OCI-LY3 (cell line): ENCODE measurements around the gene RRAGB.

Source experiments
- H2AFZ ChIP-seq: fragments of 200-600, 300-600 bp; shearing (Covaris generic); 2 replicates; pipeline ENCODE4 v1.6.0; 2014; ENCODE audit warnings: antibody characterized with exemption, low read depth, low read length
- H3K27ac ChIP-seq: fragments of 200-600, 300-600 bp; sonication (generic); 2 replicates; pipeline ENCODE4 v1.5.1; 2014; ENCODE audit warnings: mild to moderate bottlenecking, low read length, moderate library complexity, mixed read lengths
- H3K27me3 ChIP-seq: fragments of 200-600, 300-600 bp; sonication (generic); 2 replicates; pipeline ENCODE4 v1.6.1; 2014; ENCODE audit warnings: low read depth, low read length, mixed read lengths
- H3K36me3 ChIP-seq: fragments of 200-600, 300-600 bp; sonication (generic); replicated peaks from 2 replicates; pipeline ENCODE3; 2014; ENCODE audit warnings: low read depth, low read length, mixed read lengths
- H3K4me1 ChIP-seq: fragments of 300-600, 200-600 bp; sonication (generic); 2 replicates; pipeline ENCODE4 v1.6.1; 2014; ENCODE audit warnings: low read length, mixed read lengths
- H3K4me2 ChIP-seq: fragments of 200-600, 300-600 bp; sonication (generic); 2 replicates; pipeline ENCODE4 v1.6.1; 2014; ENCODE audit warnings: low read length, mixed read lengths
- H3K4me3 ChIP-seq: fragments of 300-600, 200-600 bp; sonication (generic); 2 replicates; pipeline ENCODE4 v1.5.1; 2014; ENCODE audit warnings: antibody characterized with exemption, mild to moderate bottlenecking, low read length, moderate library complexity
- H3K79me2 ChIP-seq: fragments of 300-600, 200-600 bp; shearing (Covaris generic); 2 replicates; pipeline ENCODE4 v1.6.1; 2014; ENCODE audit warnings: mild to moderate bottlenecking, low read length, mixed read lengths
- H3K9ac ChIP-seq: fragments of 300-600, 200-600 bp; shearing (Covaris generic); 2 replicates; pipeline ENCODE4 v1.6.0; 2014; ENCODE audit warnings: mild to moderate bottlenecking, low read length, moderate library complexity
- H3K9me3 ChIP-seq: fragments of 200-600, 300-600 bp; shearing (Covaris generic); 2 replicates; pipeline ENCODE4 v1.6.1; 2014; ENCODE audit warnings: low read length, mixed read lengths; ENCODE audit not compliant: insufficient read depth
- H4K20me1 ChIP-seq: fragments of 200-600, 300-600 bp; sonication (generic); 2 replicates; pipeline ENCODE4 v1.6.1; 2016; ENCODE audit warnings: low read length, mixed read lengths; ENCODE audit not compliant: insufficient read depth
- EZH2phosphoT487 ChIP-seq: fragments of 200-600 bp; shearing (Covaris generic); IDR thresholded peaks from 2 replicates; pipeline ENCODE4 v1.6.1; 2018; ENCODE audit warnings: antibody characterized with exemption, mixed run types, low read depth
- TF ChIP-seq, protein P1 (sequence below): fragments of 200-600, 300-600 bp; sonication (generic); IDR thresholded peaks from 2 replicates; pipeline ENCODE4 v1.5.1; 2014; ENCODE audit warnings: antibody characterized with exemption, low read length, low read depth

RRAGB gene

DNA sequence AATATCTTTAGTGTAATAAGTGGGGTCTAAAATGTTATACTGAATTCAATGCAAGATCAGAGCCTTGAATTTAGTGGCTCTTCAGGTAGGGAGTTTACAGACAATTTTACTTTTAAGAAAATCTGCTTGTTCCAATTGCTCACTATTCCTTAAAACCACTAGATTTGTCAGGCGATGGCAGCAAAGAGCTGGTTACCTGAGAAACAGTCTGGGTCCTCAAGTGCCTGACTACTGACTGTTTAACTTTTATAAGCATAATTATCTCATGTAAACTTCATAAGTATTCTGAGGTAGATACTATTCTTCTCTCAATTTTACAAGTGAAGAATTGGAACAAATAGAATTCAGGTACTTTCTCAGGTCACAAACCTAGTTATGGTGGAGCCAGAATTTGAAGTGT lies 84.3 kb downstream of the RRAGB start:
- Histone ChIP-seq H3K27ac (no peak overlapping the region), H2AFZ (no peak overlapping the region), H3K4me1 (no peaks in the 10 kb centered on the region), H3K27me3 (no peaks in the 10 kb centered on the region), H3K79me2 (no peaks in the 10 kb centered on the region), H3K4me3 (no peak overlapping the region), H3K9me3 (no peaks in the 10 kb centered on the region), H3K4me2 (no peak overlapping the region), H4K20me1 (no peaks in the 10 kb centered on the region), H3K9ac (no peak overlapping the region), H3K36me3 (no peaks in the 10 kb centered on the region)
- no peak for TF ChIP-seq EZH2phosphoT487
- TF ChIP-seq, protein P1, sequence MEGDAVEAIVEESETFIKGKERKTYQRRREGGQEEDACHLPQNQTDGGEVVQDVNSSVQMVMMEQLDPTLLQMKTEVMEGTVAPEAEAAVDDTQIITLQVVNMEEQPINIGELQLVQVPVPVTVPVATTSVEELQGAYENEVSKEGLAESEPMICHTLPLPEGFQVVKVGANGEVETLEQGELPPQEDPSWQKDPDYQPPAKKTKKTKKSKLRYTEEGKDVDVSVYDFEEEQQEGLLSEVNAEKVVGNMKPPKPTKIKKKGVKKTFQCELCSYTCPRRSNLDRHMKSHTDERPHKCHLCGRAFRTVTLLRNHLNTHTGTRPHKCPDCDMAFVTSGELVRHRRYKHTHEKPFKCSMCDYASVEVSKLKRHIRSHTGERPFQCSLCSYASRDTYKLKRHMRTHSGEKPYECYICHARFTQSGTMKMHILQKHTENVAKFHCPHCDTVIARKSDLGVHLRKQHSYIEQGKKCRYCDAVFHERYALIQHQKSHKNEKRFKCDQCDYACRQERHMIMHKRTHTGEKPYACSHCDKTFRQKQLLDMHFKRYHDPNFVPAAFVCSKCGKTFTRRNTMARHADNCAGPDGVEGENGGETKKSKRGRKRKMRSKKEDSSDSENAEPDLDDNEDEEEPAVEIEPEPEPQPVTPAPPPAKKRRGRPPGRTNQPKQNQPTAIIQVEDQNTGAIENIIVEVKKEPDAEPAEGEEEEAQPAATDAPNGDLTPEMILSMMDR: peak; percentile 32
